CD4-positive, alpha-beta T cell (primary cell): ENCODE data around the gene EXO1. TPM values are rescaled to one million over a fixed set of nuclear protein-coding genes. Genes with fewer than 3 reads are reported as not detected.
"Not testable (repeated sequence)": the region's sequence is repeated elsewhere in the genome, so short reads cannot be mapped to it uniquely, and the experiment has no call there.

Source experiments
- ATAC-seq: fragments of 200-7000 bp; cut with Tn5 transposase; one replicate; pipeline ENCODE4 v1.10.0; 2022; ENCODE audit warnings: mild to moderate bottlenecking; ENCODE audit not compliant: poor library complexity
- CTCF ChIA-PET: fragments of 350-600 bp; sonication (Branson Sonifier 250); formaldehyde crosslinking; loops from one replicate; lab custom pipeline; 2021; ENCODE audit warnings: antibody characterized with exemption, inconsistent platforms; lab: Charles Lee
- POLR2A ChIA-PET: fragments of 350-600 bp; sonication (Branson Sonifier 250); formaldehyde crosslinking; loops from one replicate; lab custom pipeline; 2021; ENCODE audit warnings: antibody characterized with exemption, inconsistent platforms; lab: Charles Lee
- DNase-seq, 14 experiments: peaks; one replicate each; pipeline ENCODE4 v3.0.0-alpha.2; 2013 to 2020; ENCODE audit warnings: mixed read lengths in 2 of 14
- H3K27ac ChIP-seq, 2 donors: one replicate each; pipeline versions ENCODE4 v1.5.1 to v1.7.0; 2013; ENCODE audit warnings: low read length in 2 of 2, low read depth in 1 of 2, mild to moderate bottlenecking in 1 of 2
- H3K27me3 ChIP-seq, 2 experiments: 1 replicate in 1 of 2; 2 replicates in 1 of 2; pipeline versions ENCODE4 v1.6.1 to v1.7.0; 2013; ENCODE audit warnings: low read length in 2 of 2, control low read depth in 1 of 2, mild to moderate bottlenecking in 1 of 2, moderate library complexity in 1 of 2; ENCODE audit not compliant: insufficient read depth in 2 of 2, control insufficient read depth in 1 of 2
- H3K36me3 ChIP-seq: one replicate; pipeline ENCODE4 v1.6.1; 2013; ENCODE audit warnings: low read length, control low read depth; ENCODE audit not compliant: insufficient read depth
- H3K4me1 ChIP-seq: one replicate; pipeline ENCODE4 v1.6.1; 2013; ENCODE audit warnings: low read length, control low read depth; ENCODE audit not compliant: insufficient read depth
- H3K4me3 ChIP-seq: one replicate; pipeline ENCODE4 v1.5.1; 2013; ENCODE audit warnings: mild to moderate bottlenecking, low read length, moderate library complexity
- H3K9me3 ChIP-seq, 2 experiments: 1 replicate in 1 of 2; 2 replicates in 1 of 2; pipeline versions ENCODE4 v1.6.1 to v1.7.0; 2013; ENCODE audit warnings: low read length in 2 of 2, mild to moderate bottlenecking in 2 of 2, control low read depth in 1 of 2, moderate library complexity in 1 of 2; ENCODE audit not compliant: control insufficient read depth in 1 of 2, insufficient read depth in 1 of 2
- H3K27ac Mint-ChIP-seq: one replicate; pipeline ENCODE4 v1.8.0; 2020; ENCODE audit warnings: mixed read lengths
- H3K27me3 Mint-ChIP-seq: one replicate; pipeline ENCODE4 v1.8.0; 2021; ENCODE audit warnings: mixed read lengths
- H3K36me3 Mint-ChIP-seq: one replicate; pipeline ENCODE4 v1.8.0; 2021; ENCODE audit warnings: low read depth, mixed read lengths
- H3K4me1 Mint-ChIP-seq: one replicate; pipeline ENCODE4 v1.8.0; 2021; ENCODE audit warnings: low read depth, mixed read lengths
- H3K4me3 Mint-ChIP-seq: one replicate; pipeline ENCODE4 v1.8.0; 2020; ENCODE audit warnings: mild to moderate bottlenecking, mixed read lengths
- H3K9me3 Mint-ChIP-seq: one replicate; pipeline ENCODE4 v1.8.0; 2020; ENCODE audit warnings: mixed read lengths
- CTCF ChIP-seq: fragments of 200-600 bp; IDR thresholded peaks from one replicate; pipeline ENCODE4 v1.8.0; 2022; ENCODE audit warnings: antibody characterized with exemption, mild to moderate bottlenecking
- intact Hi-C, 2 experiments: fragments of 100-400 bp; cut with DNase I in 1 of 2; cut with micrococcal nuclease in 1 of 2; formaldehyde crosslinking; loops; one replicate each; pipeline versions ENCODE4 v1.15.1 to v1.9.0; 2023 to 2025; cut with DNase I, micrococcal nuclease
- total RNA-seq, 174 experiments: library from RNA in 2 of 174; stranded (reverse) in 2 of 174; gene quantifications; one replicate each; pipeline ENCODE4 v1.2.3 and lab custom pipeline; 2021 to 2026

Gene EXO1
- total RNA-seq, 2 experiments from 2014 or later, result 0.25 to 1.1 TPM

- TF ChIP-seq CTCF, result no peak
Measured at GRCh38 chr1:241822846-241823245, 25.2 kb upstream of the EXO1 start.

GRCh38 chr1:241823925-241824324 is 24.1 kb upstream of the EXO1 start:
- ChIA-PET POLR2A (no interaction called here), CTCF (no interaction called here)
- Histone ChIP-seq H3K4me3 (no peak overlapping the region), H3K36me3 (no peaks in the 10 kb centered on the region), H3K9me3 (no peaks in the 10 kb centered on the region), H3K4me1 (no peaks in the 10 kb centered on the region), H3K27ac (no peak overlapping the region), H3K27me3 (no peaks in the 10 kb centered on the region)
- ATAC-seq, result no peak
- TF ChIP-seq CTCF, result no peak
- H3K27me3 Mint-ChIP-seq, result no peaks in the 10 kb centered on the region
- H3K4me1 Mint-ChIP-seq, result no peaks in the 10 kb centered on the region
- intact Hi-C loops, result no loop called here
- H3K9me3 Mint-ChIP-seq, result no peaks in the 10 kb centered on the region
- no peak for DNase-seq
- no peaks in the 10 kb centered on the region for H3K36me3 Mint-ChIP-seq
- no peak overlapping the region for H3K27ac Mint-ChIP-seq
- no peak overlapping the region for H3K4me3 Mint-ChIP-seq

More at GRCh38 chr1:241822846-241823245, 25.2 kb upstream of the EXO1 start:
- no peak overlapping the region for H3K27ac ChIP-seq
- no peak overlapping the region for H3K4me3 ChIP-seq
- Mint-ChIP-seq H3K27ac (no peak overlapping the region), H3K9me3 (no peaks in the 10 kb centered on the region), H3K4me1 (no peaks in the 10 kb centered on the region), H3K4me3 (no peak overlapping the region), H3K27me3 (no peaks in the 10 kb centered on the region), H3K36me3 (no peaks in the 10 kb centered on the region)
- intact Hi-C loops, result no loop called here
- no peaks in the 10 kb centered on the region for H3K4me1 ChIP-seq
- ATAC-seq (no peak), DNase-seq (no peak)
- H3K36me3 ChIP-seq, result no peaks in the 10 kb centered on the region
- no peaks in the 10 kb centered on the region for H3K9me3 ChIP-seq
- CTCF ChIA-PET, result no interaction called here
- POLR2A ChIA-PET, result no interaction called here
- H3K27me3 ChIP-seq, result no peaks in the 10 kb centered on the region

- ATAC-seq (no peak), DNase-seq (no peak)
- Histone ChIP-seq H3K27ac (no peak overlapping the region), H3K27me3 (no peaks in the 10 kb centered on the region), H3K9me3 (no peaks in the 10 kb centered on the region), H3K4me1 (no peaks in the 10 kb centered on the region), H3K4me3 (no peak overlapping the region), H3K36me3 (no peaks in the 10 kb centered on the region)
- no peaks in the 10 kb centered on the region for H3K4me1 Mint-ChIP-seq
- POLR2A ChIA-PET, result no interaction called here
- no peak overlapping the region for H3K27ac Mint-ChIP-seq
- CTCF ChIA-PET, result interaction anchor here (0.6 to 1.6 kb wide), 3 partner anchors 10 to 215 kb away, joined by 3 read pairs; no protein-coding TSS in a partner anchor
- H3K9me3 Mint-ChIP-seq, result no peaks in the 10 kb centered on the region
- no peaks in the 10 kb centered on the region for H3K27me3 Mint-ChIP-seq
- no peaks in the 10 kb centered on the region for H3K36me3 Mint-ChIP-seq
- H3K4me3 Mint-ChIP-seq, result no peak overlapping the region
- TF ChIP-seq CTCF, result no peak
- intact Hi-C loops, result no loop called here
Measured at GRCh38 chr1:241825581-241825980, 22.4 kb upstream of the EXO1 start.

- H3K36me3 Mint-ChIP-seq, DNase-seq, H3K9me3 Mint-ChIP-seq, H3K4me3 ChIP-seq, H3K4me1 ChIP-seq, CTCF ChIA-PET, H3K27ac ChIP-seq, intact Hi-C loops, POLR2A ChIA-PET, ATAC-seq, H3K27me3 ChIP-seq, H3K9me3 ChIP-seq, H3K27ac Mint-ChIP-seq, H3K4me1 Mint-ChIP-seq, H3K36me3 ChIP-seq, H3K4me3 Mint-ChIP-seq, H3K27me3 Mint-ChIP-seq: not testable (repeated sequence)
Measured at GRCh38 chr1:241826613-241827012, 21.4 kb upstream of the EXO1 start.
